Osteocyte (in vitro differentiated cells): Measurements from ENCODE around the gene EID2. TPM values are rescaled to one million over a fixed set of nuclear protein-coding genes. Genes with fewer than 3 reads are reported as not detected.

Experiments
- DNase-seq: peaks from one replicate; pipeline ENCODE4 v3.0.0; 2021; ENCODE audit warnings: mixed read lengths; ENCODE audit not compliant: unreplicated experiment; ENCODE audit errors: extremely low spot score
- H3K27ac Mint-ChIP-seq: one replicate; pipeline ENCODE4 v1.8.0; 2021; ENCODE audit warnings: mild to moderate bottlenecking, mixed read lengths; ENCODE audit not compliant: unreplicated experiment
- H3K27me3 Mint-ChIP-seq: one replicate; pipeline ENCODE4 v1.8.0; 2021; ENCODE audit warnings: mixed read lengths; ENCODE audit not compliant: unreplicated experiment
- H3K36me3 Mint-ChIP-seq: one replicate; pipeline ENCODE4 v1.8.0; 2021; ENCODE audit warnings: mixed read lengths; ENCODE audit not compliant: unreplicated experiment
- H3K4me1 Mint-ChIP-seq: one replicate; pipeline ENCODE4 v1.8.0; 2021; ENCODE audit warnings: mixed read lengths; ENCODE audit not compliant: unreplicated experiment
- H3K4me3 Mint-ChIP-seq: one replicate; pipeline ENCODE4 v1.8.0; 2021; ENCODE audit warnings: mild to moderate bottlenecking, moderate library complexity, mixed read lengths; ENCODE audit not compliant: unreplicated experiment
- H3K9me3 Mint-ChIP-seq: one replicate; pipeline ENCODE4 v1.8.0; 2021; ENCODE audit warnings: mixed read lengths; ENCODE audit not compliant: unreplicated experiment
- CTCF ChIP-seq: fragments of 200-600 bp; sonication (generic); IDR thresholded peaks from 2 replicates; pipeline ENCODE4 v1.5.0; 2021; ENCODE audit warnings: antibody characterized with exemption, mild to moderate bottlenecking, moderate library complexity
- long read RNA-seq: library from polyadenylated mRNA; unstranded; transcript quantifications from one replicate; pipeline ENCODE4 v2.0.0, GENCODE V29; 2021
- total RNA-seq: library from RNA; stranded (reverse); gene quantifications from 2 replicates; pipeline ENCODE4 v1.2.1, GENCODE V29; 2021

Gene EID2
- 16.6 and 18.1 TPM in 2 replicates for total RNA-seq
- long read RNA-seq, partial matches to known transcripts = 0 of 2 reads
- long read RNA-seq, other reads (novel, unspliced or antisense) = 0 of 2 reads

- H3K9me3 Mint-ChIP-seq = no peaks in the 10 kb centered on the region
- H3K27ac Mint-ChIP-seq = peak within 1 kb of the TSS; percentile 97
- H3K4me3 Mint-ChIP-seq = peak within 1 kb of the TSS; percentile 92
- peak; percentile 81 for TF ChIP-seq CTCF
- DNase-seq = peak; percentile 98
- H3K27me3 Mint-ChIP-seq = peaks cover 12% of the 10 kb centered on the region
- H3K36me3 Mint-ChIP-seq = no peaks in the 10 kb centered on the region
- H3K4me1 Mint-ChIP-seq = peaks cover 20% of the 10 kb centered on the region
Observed at GRCh38 chr19:39539518-39540332, at the start of gene EID2. Gene EID2 (minus strand): TSS chr19:39540161. CDS start chr19:39540079, 82 bp downstream.

GRCh38 chr19:39588066-39588465 lies 48.1 kb upstream of the EID2 start:
- no peaks in the 10 kb centered on the region for H3K27me3 Mint-ChIP-seq
- H3K36me3 Mint-ChIP-seq = no peaks in the 10 kb centered on the region
- no peak overlapping the region for H3K4me3 Mint-ChIP-seq
- H3K4me1 Mint-ChIP-seq = no peaks in the 10 kb centered on the region
- no peaks in the 10 kb centered on the region for H3K9me3 Mint-ChIP-seq
- no peak overlapping the region for H3K27ac Mint-ChIP-seq
- DNase-seq = no peak
- TF ChIP-seq CTCF = no peak

- TF ChIP-seq CTCF = no peak
- Mint-ChIP-seq H3K27me3 (no peaks in the 10 kb centered on the region), H3K4me3 (no peak overlapping the region), H3K9me3 (no peaks in the 10 kb centered on the region), H3K4me1 (no peaks in the 10 kb centered on the region), H3K27ac (no peak overlapping the region), H3K36me3 (no peaks in the 10 kb centered on the region)
- no peak for DNase-seq
Observed at GRCh38 chr19:39587496-39587895, 47.5 kb upstream of the EID2 start.

GRCh38 chr19:39582891-39583625 lies 43.1 kb upstream of the EID2 start:
- no peak overlapping the region for H3K27ac Mint-ChIP-seq
- no peaks in the 10 kb centered on the region for H3K4me1 Mint-ChIP-seq
- no peak for DNase-seq
- H3K27me3 Mint-ChIP-seq = no peaks in the 10 kb centered on the region
- no peak for TF ChIP-seq CTCF
- peaks cover 8% of the 10 kb centered on the region for H3K9me3 Mint-ChIP-seq
- no peak overlapping the region for H3K4me3 Mint-ChIP-seq
- H3K36me3 Mint-ChIP-seq = no peaks in the 10 kb centered on the region

- Mint-ChIP-seq H3K27me3 (no peaks in the 10 kb centered on the region), H3K4me1 (no peaks in the 10 kb centered on the region), H3K4me3 (no peak overlapping the region), H3K9me3 (peaks cover 8% of the 10 kb centered on the region), H3K27ac (no peak overlapping the region), H3K36me3 (no peaks in the 10 kb centered on the region)
- no peak for DNase-seq
- no peak for TF ChIP-seq CTCF
Observed at GRCh38 chr19:39582442-39582841, 42.5 kb upstream of the EID2 start.
